Neural cell (in vitro differentiated cells): Measurements from ENCODE around the gene SEZ6.

Experiments
- EP300 ChIP-seq: fragments of 450-650 bp; conservative IDR thresholded peaks from 2 replicates; pipeline ENCODE4 v1.6.1; 2014; ENCODE audit warnings: antibody characterized with exemption, mild to moderate bottlenecking, moderate library complexity; ENCODE audit not compliant: poor library complexity, severe bottlenecking
- EZH2 ChIP-seq: fragments of 200-600, 300-800 bp; shearing (Covaris generic), sonication (generic); IDR thresholded peaks from 2 replicates; pipeline ENCODE4 v1.6.1; 2014; ENCODE audit warnings: antibody characterized with exemption, low read length, borderline replicate concordance, mild to moderate bottlenecking; ENCODE audit not compliant: insufficient read depth, poor library complexity, severe bottlenecking
- MXI1 ChIP-seq: fragments of 450-650 bp; conservative IDR thresholded peaks from 2 replicates; pipeline ENCODE4 v1.6.1; 2014; ENCODE audit warnings: antibody characterized with exemption, mild to moderate bottlenecking; ENCODE audit not compliant: poor library complexity, severe bottlenecking
- POLR2AphosphoS5 ChIP-seq: IDR thresholded peaks from 2 replicates; pipeline ENCODE4 v1.6.1; 2012
- SMC3 ChIP-seq: fragments of 450-650 bp; conservative IDR thresholded peaks from 2 replicates; pipeline ENCODE4 v1.6.1; 2014; ENCODE audit warnings: antibody characterized with exemption, mild to moderate bottlenecking, moderate library complexity; ENCODE audit not compliant: poor library complexity
- TAF1 ChIP-seq: IDR thresholded peaks from 2 replicates; pipeline ENCODE4 v1.6.1; 2012; ENCODE audit warnings: low read depth
- TF ChIP-seq, protein P1 (sequence below): fragments of 450-650 bp; IDR thresholded peaks from 2 replicates; pipeline ENCODE4 v1.5.1; 2014; ENCODE audit warnings: antibody characterized with exemption, mild to moderate bottlenecking, moderate library complexity; ENCODE audit not compliant: poor library complexity, severe bottlenecking

DNA sequence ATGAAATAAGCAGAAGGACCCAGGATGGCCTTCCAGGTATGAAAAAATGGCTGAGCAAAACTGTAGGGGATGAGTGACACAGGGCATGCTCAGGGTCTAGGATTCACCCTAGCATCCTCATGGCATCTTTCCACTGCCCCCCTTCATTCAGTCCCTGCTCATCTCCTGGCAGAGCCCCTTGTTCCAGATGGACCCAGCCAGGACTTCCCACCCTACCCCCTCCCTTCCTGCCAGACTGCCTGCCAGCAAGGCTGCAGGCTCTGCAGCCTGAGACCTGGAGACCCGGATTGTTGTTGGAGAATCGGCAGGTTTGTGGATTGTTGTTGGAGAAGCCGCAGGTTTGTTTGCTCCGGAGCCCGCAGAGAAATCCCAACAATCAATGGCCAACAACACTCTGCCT, 6.6 kb downstream of the SEZ6 start:
- TF ChIP-seq, protein P1, sequence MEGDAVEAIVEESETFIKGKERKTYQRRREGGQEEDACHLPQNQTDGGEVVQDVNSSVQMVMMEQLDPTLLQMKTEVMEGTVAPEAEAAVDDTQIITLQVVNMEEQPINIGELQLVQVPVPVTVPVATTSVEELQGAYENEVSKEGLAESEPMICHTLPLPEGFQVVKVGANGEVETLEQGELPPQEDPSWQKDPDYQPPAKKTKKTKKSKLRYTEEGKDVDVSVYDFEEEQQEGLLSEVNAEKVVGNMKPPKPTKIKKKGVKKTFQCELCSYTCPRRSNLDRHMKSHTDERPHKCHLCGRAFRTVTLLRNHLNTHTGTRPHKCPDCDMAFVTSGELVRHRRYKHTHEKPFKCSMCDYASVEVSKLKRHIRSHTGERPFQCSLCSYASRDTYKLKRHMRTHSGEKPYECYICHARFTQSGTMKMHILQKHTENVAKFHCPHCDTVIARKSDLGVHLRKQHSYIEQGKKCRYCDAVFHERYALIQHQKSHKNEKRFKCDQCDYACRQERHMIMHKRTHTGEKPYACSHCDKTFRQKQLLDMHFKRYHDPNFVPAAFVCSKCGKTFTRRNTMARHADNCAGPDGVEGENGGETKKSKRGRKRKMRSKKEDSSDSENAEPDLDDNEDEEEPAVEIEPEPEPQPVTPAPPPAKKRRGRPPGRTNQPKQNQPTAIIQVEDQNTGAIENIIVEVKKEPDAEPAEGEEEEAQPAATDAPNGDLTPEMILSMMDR = no peak
- no peak for TF ChIP-seq MXI1
- no peak for TF ChIP-seq SMC3
- no peak for TF ChIP-seq TAF1
- no peak for TF ChIP-seq POLR2AphosphoS5
- TF ChIP-seq EP300 = no peak
- TF ChIP-seq EZH2 = no peak
